Suprapubic skin (tissue), 4 donors: ENCODE results near the gene PSD. TPM values are rescaled to one million over a fixed set of nuclear protein-coding genes. Genes with fewer than 3 reads are reported as not detected.

Source experiments
- DNase-seq, 2 donors: peaks; one replicate each; pipeline ENCODE4 v3.0.0-alpha.2; 2019; ENCODE audit warnings: low spot score in 2 of 2
- H3K27ac ChIP-seq: fragments of 200-600 bp; sonication (generic); one replicate; pipeline ENCODE4 v1.5.1; 2019
- H3K27me3 ChIP-seq: fragments of 200-600 bp; sonication (generic); one replicate; pipeline ENCODE4 v1.5.1; 2019
- H3K36me3 ChIP-seq: fragments of 200-600 bp; sonication (generic); one replicate; pipeline ENCODE4 v1.5.1; 2019
- H3K4me1 ChIP-seq: fragments of 200-600 bp; sonication (generic); one replicate; pipeline ENCODE4 v1.5.1; 2019
- H3K4me3 ChIP-seq: fragments of 200-600 bp; sonication (generic); one replicate; pipeline ENCODE4 v1.5.1; 2019; ENCODE audit warnings: mild to moderate bottlenecking
- H3K9me3 ChIP-seq: fragments of 200-600 bp; sonication (generic); one replicate; pipeline ENCODE4 v1.5.1; 2019
- EP300 ChIP-seq: sonication (generic); formaldehyde crosslinking; IDR thresholded peaks from one replicate; pipeline ENCODE4 v1.6.1; 2017; ENCODE audit warnings: antibody characterized with exemption
- POLR2A ChIP-seq, 2 donors: fragments of 450-650 bp; IDR thresholded peaks; one replicate each; pipeline ENCODE4 v1.6.1; 2017; ENCODE audit warnings: antibody characterized with exemption in 2 of 2, mild to moderate bottlenecking in 2 of 2, moderate library complexity in 2 of 2
- POLR2AphosphoS5 ChIP-seq, 3 donors: sonication (generic); formaldehyde crosslinking; IDR thresholded peaks; one replicate each; pipeline ENCODE4 v1.6.1; 2017; ENCODE audit warnings: antibody characterized with exemption in 3 of 3
- WGBS: methylation state at CpG from one replicate; pipeline ENCODE4 v1.1.5; 2018; 5-methylcytosine and 5-hydroxymethylcytosine counted together
- total RNA-seq, 4 donors: library from RNA; depleted of rRNA; stranded (reverse); fragments of >200 nt; gene quantifications; one replicate each; pipeline ENCODE4 v1.1.0, GENCODE V29; 2016
- TF ChIP-seq, protein P1 (sequence below), 2 donors: fragments of 200-600 bp in 1 of 2; fragments of 450-650 bp in 1 of 2; sonication (generic) in 1 of 2; IDR thresholded peaks; one replicate each; pipeline ENCODE4 v1.5.1; 2016 to 2019; ENCODE audit warnings: antibody characterized with exemption in 2 of 2, mild to moderate bottlenecking in 1 of 2, moderate library complexity in 1 of 2

PSD gene
- total RNA-seq, 4 donors from 2014 or later, result 1.7 to 4.8 (median 2.1) TPM

DNA sequence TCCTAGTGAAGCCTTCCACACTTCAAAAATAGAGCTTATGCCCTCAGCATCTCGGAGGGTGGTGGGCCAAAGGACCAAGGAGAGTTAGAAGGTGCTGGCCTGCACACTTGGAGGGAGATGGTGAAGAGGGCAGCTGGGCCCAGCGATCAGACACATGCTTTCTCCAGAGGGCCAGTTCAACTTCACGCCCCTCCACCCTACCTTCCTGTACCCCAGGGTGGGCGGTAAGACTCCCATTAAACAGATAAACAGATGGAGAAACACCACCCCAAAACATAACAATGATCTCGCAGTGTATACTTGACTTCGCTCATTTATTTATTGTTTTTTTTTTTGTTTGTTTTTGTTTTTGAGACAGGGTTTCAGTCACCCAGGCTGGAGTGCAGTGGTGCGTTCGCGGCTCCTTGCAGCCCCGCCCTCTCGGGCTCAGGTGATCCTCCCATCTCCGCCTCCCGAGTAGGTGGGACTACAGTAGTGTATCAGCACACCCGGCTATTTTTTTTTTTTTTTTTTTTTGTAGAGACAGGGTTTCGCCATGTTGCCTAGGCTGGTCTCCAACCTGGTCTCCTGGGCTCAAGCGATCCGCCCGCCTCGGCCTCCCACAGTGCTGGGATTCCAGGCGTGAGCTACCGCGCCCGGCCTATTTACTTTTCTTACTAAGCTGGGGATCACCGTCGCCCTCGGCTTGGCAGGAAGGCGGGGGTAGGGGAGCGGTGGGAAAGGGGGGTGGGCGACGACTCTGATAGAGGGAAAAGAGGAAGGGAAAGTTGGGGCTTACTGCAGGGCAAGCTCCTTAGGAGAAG lies 30.9 kb upstream of the PSD start:
- TF ChIP-seq EP300, result no peak
- no peak for TF ChIP-seq POLR2AphosphoS5 (IDR thresholded peaks at IDR 0.05)
- TF ChIP-seq POLR2A (IDR thresholded peaks at IDR 0.05), result no peak
- TF ChIP-seq, protein P1, sequence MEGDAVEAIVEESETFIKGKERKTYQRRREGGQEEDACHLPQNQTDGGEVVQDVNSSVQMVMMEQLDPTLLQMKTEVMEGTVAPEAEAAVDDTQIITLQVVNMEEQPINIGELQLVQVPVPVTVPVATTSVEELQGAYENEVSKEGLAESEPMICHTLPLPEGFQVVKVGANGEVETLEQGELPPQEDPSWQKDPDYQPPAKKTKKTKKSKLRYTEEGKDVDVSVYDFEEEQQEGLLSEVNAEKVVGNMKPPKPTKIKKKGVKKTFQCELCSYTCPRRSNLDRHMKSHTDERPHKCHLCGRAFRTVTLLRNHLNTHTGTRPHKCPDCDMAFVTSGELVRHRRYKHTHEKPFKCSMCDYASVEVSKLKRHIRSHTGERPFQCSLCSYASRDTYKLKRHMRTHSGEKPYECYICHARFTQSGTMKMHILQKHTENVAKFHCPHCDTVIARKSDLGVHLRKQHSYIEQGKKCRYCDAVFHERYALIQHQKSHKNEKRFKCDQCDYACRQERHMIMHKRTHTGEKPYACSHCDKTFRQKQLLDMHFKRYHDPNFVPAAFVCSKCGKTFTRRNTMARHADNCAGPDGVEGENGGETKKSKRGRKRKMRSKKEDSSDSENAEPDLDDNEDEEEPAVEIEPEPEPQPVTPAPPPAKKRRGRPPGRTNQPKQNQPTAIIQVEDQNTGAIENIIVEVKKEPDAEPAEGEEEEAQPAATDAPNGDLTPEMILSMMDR (IDR thresholded peaks at IDR 0.05), result no peak
- Histone ChIP-seq H3K27me3 (no peaks in the 10 kb centered on the region), H3K9me3 (no peaks in the 10 kb centered on the region), H3K27ac (peak overlapping the region; percentile 91), H3K4me3 (peak overlapping the region; percentile 93), H3K4me1 (peaks cover 21% of the 10 kb centered on the region), H3K36me3 (no peaks in the 10 kb centered on the region)
- WGBS, result 9% methylated on average over 30 of the region's 30 CpGs
- DNase-seq, result peak in 1 of 2 donors; percentile 78

DNA sequence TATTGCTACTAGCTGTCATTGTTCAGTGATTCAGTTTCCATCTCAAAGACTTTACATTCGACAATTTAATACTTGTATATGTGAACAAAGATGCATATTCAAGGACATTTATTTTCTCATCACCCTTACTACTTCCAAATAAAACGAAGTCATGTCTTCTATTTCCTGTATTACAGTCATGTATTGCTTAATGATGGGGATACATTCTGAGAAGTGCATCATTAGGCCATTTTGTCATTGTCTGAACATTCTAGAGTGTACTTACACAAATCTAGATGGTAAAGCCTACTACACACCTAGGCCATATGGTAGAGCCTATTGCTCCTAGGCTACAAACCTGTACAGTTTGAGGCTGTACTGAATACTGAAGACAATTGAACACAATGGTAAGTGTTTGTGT lies 26.3 kb upstream of the PSD start:
- Histone ChIP-seq H3K9me3 (no peaks in the 10 kb centered on the region), H3K27ac (no peak overlapping the region), H3K27me3 (no peaks in the 10 kb centered on the region), H3K4me3 (no peak overlapping the region), H3K4me1 (peaks cover 6% of the 10 kb centered on the region), H3K36me3 (no peaks in the 10 kb centered on the region)
- TF ChIP-seq, protein P1 (IDR thresholded peaks at IDR 0.05), result no peak
- TF ChIP-seq EP300 (no peak), POLR2A (IDR thresholded peaks at IDR 0.05) (no peak), POLR2AphosphoS5 (IDR thresholded peaks at IDR 0.05) (no peak)
- 76% methylated on average over 2 of the region's 2 CpGs for WGBS
- no peak for DNase-seq

DNA sequence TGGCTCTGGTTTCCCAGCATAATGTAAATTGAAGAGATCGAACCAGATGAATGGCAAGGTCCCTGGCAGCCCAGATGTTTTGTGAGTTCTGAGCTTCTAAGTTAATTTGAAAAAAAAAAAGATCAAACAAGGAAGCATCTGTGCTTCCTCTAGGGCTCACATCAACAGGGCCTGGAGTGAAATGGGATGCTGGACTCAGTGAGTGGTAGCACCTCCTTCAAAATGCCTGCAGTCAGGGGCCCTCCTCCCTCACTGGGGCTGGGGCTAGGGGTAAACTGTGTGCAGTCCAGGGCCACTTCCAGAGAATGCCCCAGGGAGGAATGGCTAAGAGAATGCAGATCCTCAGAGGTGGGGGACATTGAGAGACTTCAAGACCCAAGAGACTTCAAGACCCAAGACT lies 19.8 kb upstream of the PSD start:
- H3K27ac ChIP-seq, result no peak overlapping the region
- H3K9me3 ChIP-seq, result no peaks in the 10 kb centered on the region
- 95% methylated on average over 1 of the region's 1 CpG for WGBS
- TF ChIP-seq EP300, result no peak
- TF ChIP-seq POLR2A (IDR thresholded peaks at IDR 0.05), result no peak
- TF ChIP-seq, protein P1 (IDR thresholded peaks at IDR 0.05), result no peak
- TF ChIP-seq POLR2AphosphoS5 (IDR thresholded peaks at IDR 0.05), result no peak
- peaks cover 17% of the 10 kb centered on the region for H3K4me1 ChIP-seq
- H3K4me3 ChIP-seq, result no peak overlapping the region
- H3K36me3 ChIP-seq, result no peaks in the 10 kb centered on the region
- H3K27me3 ChIP-seq, result peaks cover 7% of the 10 kb centered on the region
- DNase-seq, result no peak

DNA sequence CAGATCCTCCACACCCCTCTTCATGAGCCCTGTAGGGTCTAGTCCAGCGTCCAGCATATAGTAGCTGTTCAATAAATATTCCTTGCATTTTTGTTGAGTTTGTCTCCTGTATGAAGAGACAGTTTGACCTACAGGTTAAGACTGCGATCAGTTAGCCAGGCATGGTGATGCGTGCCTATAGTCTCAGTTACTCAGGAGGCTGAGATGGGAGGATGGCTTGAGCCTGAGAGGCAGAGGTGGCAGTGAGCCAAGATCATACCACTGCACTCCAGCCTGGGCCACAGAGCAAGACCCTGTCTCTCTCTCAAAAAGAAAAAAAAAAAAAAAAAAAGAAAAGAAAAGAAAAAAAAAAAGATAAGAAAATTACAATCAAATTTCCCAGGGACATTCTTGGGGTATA lies 18.9 kb upstream of the PSD start:
- Histone ChIP-seq H3K27ac (no peak overlapping the region), H3K27me3 (peaks cover 7% of the 10 kb centered on the region), H3K36me3 (no peaks in the 10 kb centered on the region), H3K4me1 (peaks cover 23% of the 10 kb centered on the region), H3K4me3 (no peak overlapping the region), H3K9me3 (no peaks in the 10 kb centered on the region)
- no peak for DNase-seq
- TF ChIP-seq POLR2A (IDR thresholded peaks at IDR 0.05), result no peak
- TF ChIP-seq POLR2AphosphoS5 (IDR thresholded peaks at IDR 0.05), result no peak
- TF ChIP-seq EP300, result no peak
- TF ChIP-seq, protein P1 (IDR thresholded peaks at IDR 0.05), result no peak
- WGBS, result 97% methylated on average over 3 of the region's 3 CpGs

DNA sequence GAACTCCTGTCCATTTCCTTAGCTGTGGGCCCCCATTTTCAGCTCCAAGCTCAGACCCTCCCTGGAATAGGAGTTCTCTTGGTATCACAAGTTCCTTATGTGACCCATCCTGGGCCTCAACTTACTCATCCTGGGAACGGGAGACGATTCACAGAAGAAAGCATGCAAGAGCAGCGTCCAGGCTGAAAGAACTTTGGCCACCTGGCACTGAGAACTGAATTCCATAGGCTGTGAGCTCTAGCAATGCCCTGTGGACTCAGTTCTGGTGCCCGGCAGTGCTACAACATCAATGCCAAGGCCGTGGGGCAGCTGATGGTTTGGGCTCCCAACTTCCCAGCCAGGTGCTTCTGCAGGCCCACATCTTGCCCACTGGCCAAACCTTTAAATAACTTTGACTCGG lies 17.7 kb upstream of the PSD start:
- no peak for DNase-seq
- no peak overlapping the region for H3K27ac ChIP-seq
- H3K4me3 ChIP-seq, result no peak overlapping the region
- 73% methylated on average over 5 of the region's 6 CpGs for WGBS
- no peaks in the 10 kb centered on the region for H3K36me3 ChIP-seq
- H3K27me3 ChIP-seq, result peaks cover 7% of the 10 kb centered on the region
- no peaks in the 10 kb centered on the region for H3K9me3 ChIP-seq
- TF ChIP-seq POLR2AphosphoS5 (IDR thresholded peaks at IDR 0.05) (no peak), POLR2A (IDR thresholded peaks at IDR 0.05) (no peak), EP300 (no peak)
- TF ChIP-seq, protein P1 (IDR thresholded peaks at IDR 0.05), result no peak
- H3K4me1 ChIP-seq, result peaks cover 31% of the 10 kb centered on the region
